ENCODE data around the gene KLK7. TPM values are rescaled to one million over a fixed set of nuclear protein-coding genes. Genes with fewer than 3 reads are reported as not detected.
"Not testable (repeated sequence)": the region's sequence is repeated elsewhere in the genome, so short reads cannot be mapped to it uniquely, and the experiment has no call there.

Gene KLK7
- total and polyA plus RNA-seq, 2 donors: 0.52 to 5.0 TPM

DNA sequence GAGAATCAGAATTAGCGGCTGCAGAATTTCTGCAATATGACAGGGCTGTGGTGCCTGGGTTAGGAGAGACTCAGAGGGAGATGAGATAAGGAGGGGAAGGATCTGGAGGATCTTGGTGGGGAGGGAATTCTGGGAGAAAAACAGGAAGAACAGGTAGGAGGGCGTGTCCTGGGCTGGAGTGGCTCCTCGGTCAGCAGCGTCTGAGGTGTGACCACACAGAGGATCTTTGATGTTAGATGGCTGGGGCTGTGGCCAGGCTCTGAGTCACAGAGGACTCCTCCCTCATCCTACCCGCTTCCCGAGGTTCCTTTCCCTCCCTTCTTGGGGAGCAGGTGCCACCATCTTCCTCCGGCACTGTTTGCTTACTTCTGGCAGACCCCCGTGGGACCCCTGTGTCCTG is 8.0 kb downstream of the KLK7 start:
- Histone ChIP-seq H3K36me3 (ENCODE audit: control insufficient read depth in 2 of 2, insufficient read depth in 2 of 2, low read length in 1 of 2) (no peaks in the 10 kb centered on the region), H3K9me3 (ENCODE audit: control insufficient read depth in 2 of 2, insufficient read depth in 1 of 2, low read length in 1 of 2) (no peaks in the 10 kb centered on the region), H3K4me3 (ENCODE audit: low read length in 2 of 2) (no peak overlapping the region), H3K27me3 (ENCODE audit: control insufficient read depth in 2 of 2, insufficient read depth in 1 of 2, low read length in 1 of 2) (no peaks in the 10 kb centered on the region), H3K27ac (ENCODE audit: low read depth in 1 of 2, low read length in 1 of 2) (no peak overlapping the region), H3K4me1 (ENCODE audit: control insufficient read depth in 2 of 2, insufficient read depth in 2 of 2, low read length in 2 of 2) (no peaks in the 10 kb centered on the region)
- no peak for DNase-seq (ENCODE audit: low read depth in 6 of 9, low spot score in 9 of 9)
- WGBS: 30% methylated on average over 8 of the region's 8 CpGs

DNA sequence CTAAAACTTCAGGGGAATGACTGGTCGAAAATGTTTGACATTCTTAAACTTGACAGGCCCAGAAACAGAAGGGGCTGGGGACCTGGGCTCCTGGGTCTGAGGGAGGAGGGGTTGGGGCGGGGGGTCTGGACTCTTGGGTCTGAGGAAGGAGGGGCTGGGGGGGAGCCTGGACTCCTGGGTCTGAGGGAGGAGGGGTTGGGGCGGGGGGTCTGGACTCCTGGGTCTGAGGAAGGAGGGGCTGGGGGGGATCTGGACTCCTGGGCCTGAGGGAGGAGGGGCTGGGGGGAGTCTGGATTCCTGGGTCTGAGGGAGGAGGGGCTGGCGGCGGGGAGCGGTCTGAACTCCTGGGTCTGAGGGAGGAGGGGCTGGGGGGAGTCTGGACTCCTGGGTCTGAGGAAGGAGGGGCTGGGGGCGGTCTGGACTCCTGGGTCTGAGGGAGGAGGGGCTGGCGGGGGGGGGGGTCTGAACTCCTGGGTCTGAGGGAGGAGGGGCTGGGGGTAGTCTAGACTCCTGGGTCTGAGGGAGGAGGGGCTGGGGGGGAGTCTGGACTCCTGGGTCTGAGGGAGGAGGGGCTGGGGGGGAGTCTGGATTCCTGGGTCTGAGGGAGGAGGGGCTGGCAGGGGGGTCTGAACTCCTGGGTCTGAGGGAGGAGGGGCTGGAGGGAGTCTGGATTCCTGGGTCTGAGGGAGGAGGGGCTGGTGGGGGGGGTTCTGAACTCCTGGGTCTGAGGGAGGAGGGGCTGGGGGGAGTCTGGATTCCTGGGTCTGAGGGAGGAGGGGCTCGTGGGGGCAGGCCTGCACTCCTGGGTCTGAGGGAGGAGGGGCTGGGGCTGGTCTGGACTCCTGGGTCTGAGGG is 8.8 kb downstream of the KLK7 start:
- DNase-seq (ENCODE audit: low read depth in 6 of 9, low spot score in 9 of 9): no peak
- Histone ChIP-seq H3K4me1 (ENCODE audit: control insufficient read depth in 2 of 2, insufficient read depth in 2 of 2, low read length in 2 of 2) (no peaks in the 10 kb centered on the region), H3K27ac (ENCODE audit: low read depth in 1 of 2, low read length in 1 of 2) (no peak overlapping the region), H3K27me3 (ENCODE audit: control insufficient read depth in 2 of 2, insufficient read depth in 1 of 2, low read length in 1 of 2) (no peaks in the 10 kb centered on the region), H3K36me3 (ENCODE audit: control insufficient read depth in 2 of 2, insufficient read depth in 2 of 2, low read length in 1 of 2) (no peaks in the 10 kb centered on the region), H3K9me3 (ENCODE audit: control insufficient read depth in 2 of 2, insufficient read depth in 1 of 2, low read length in 1 of 2) (no peaks in the 10 kb centered on the region), H3K4me3 (ENCODE audit: low read length in 2 of 2) (no peak overlapping the region)
- WGBS: 64% methylated on average over 9 of the region's 9 CpGs

DNA sequence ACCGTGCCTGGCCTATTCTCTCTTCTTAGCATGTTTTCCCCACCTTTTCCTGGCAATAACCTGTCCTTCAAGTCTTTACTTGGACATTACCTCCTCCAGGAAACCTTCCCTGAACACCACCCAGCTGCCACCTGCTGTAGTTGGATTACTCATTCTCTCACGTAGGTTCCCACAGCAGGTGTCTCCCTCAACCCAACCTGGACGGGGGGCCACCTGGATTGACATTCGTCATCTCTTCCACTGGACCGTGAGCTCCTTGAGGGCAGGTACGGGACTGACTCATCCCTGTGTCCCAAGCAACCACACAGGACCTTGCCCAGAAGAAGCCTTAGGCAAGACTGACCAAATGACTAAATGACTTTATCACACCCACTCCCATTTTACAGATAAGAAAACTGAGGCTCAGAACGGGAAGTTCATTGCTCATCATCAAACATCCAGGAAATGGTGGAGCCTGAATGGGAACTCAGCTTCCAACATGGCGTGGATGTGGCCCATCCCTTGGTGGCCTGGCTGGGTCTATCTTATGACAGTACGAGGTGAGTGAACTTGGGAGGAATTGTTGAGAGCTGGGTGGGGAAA is 10.8 kb downstream of the KLK7 start:
- Histone ChIP-seq H3K36me3 (ENCODE audit: control insufficient read depth in 2 of 2, insufficient read depth in 2 of 2, low read length in 1 of 2) (no peaks in the 10 kb centered on the region), H3K4me3 (ENCODE audit: low read length in 2 of 2) (no peak overlapping the region), H3K27ac (ENCODE audit: low read depth in 1 of 2, low read length in 1 of 2) (no peak overlapping the region), H3K9me3 (ENCODE audit: control insufficient read depth in 2 of 2, insufficient read depth in 1 of 2, low read length in 1 of 2) (no peaks in the 10 kb centered on the region), H3K27me3 (ENCODE audit: control insufficient read depth in 2 of 2, insufficient read depth in 1 of 2, low read length in 1 of 2) (no peaks in the 10 kb centered on the region), H3K4me1 (ENCODE audit: control insufficient read depth in 2 of 2, insufficient read depth in 2 of 2, low read length in 2 of 2) (no peaks in the 10 kb centered on the region)
- DNase-seq (ENCODE audit: low read depth in 6 of 9, low spot score in 9 of 9): no peak
- WGBS: 86% methylated on average over 9 of the region's 9 CpGs

DNA sequence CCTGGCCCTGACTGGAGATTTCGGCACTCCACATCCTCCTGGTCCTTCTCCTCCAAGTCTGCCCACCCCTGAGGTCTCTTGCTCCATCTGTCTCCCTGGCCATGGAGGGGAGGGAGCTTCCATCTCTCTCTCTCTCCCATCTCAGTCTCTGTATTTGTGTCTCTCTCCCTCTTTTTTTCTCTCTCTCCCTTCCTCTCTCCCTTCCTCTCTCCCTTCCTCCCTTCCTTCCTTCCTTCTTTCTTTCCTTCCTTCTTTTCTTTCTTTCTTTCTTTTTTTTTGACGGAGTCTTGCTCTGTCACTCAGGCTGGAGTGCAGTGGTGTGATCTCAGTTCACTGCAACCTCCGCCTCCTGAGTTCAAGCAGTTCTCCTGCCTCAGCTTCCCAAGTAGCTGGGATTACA is 13.9 kb downstream of the KLK7 start:
- not testable (repeated sequence) for H3K27me3 ChIP-seq (ENCODE audit: control insufficient read depth in 2 of 2, insufficient read depth in 1 of 2, low read length in 1 of 2); DNase-seq (ENCODE audit: low read depth in 6 of 9, low spot score in 9 of 9); H3K4me3 ChIP-seq (ENCODE audit: low read length in 2 of 2); H3K36me3 ChIP-seq (ENCODE audit: control insufficient read depth in 2 of 2, insufficient read depth in 2 of 2, low read length in 1 of 2); H3K9me3 ChIP-seq (ENCODE audit: control insufficient read depth in 2 of 2, insufficient read depth in 1 of 2, low read length in 1 of 2); H3K4me1 ChIP-seq (ENCODE audit: control insufficient read depth in 2 of 2, insufficient read depth in 2 of 2, low read length in 2 of 2); H3K27ac ChIP-seq (ENCODE audit: low read depth in 1 of 2, low read length in 1 of 2)
- WGBS: 90% methylated on average over 3 of the region's 3 CpGs

DNA sequence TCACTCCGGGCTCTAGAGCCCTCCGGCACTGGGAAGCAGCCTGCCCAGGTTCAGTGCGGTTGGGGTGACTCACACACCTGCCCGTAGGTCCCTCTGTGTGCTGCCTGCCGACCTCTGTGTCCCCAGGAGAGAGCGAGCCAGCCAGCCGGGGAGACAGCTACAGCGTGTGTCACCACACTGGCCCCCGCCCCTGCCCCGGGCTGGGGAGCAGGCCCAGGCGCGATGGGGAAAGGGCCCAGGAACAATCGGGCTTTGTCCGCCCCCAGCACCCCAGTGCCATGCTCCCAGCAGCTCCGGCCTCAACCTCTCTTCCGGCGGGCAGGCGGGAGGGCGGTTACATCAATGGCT is 14.3 kb downstream of the KLK7 start, which contains the start of gene KLK6:
Gene KLK6, minus strand, starts transcription at position 179 of the 348 bp plus-strand sequence. CDS start 1,487 bp downstream, outside the sequence.
- Histone ChIP-seq H3K27ac (ENCODE audit: low read depth in 1 of 2, low read length in 1 of 2) (no peak within 1 kb of the TSS), H3K36me3 (ENCODE audit: control insufficient read depth in 2 of 2, insufficient read depth in 2 of 2, low read length in 1 of 2) (no peaks in the 10 kb centered on the region), H3K27me3 (ENCODE audit: control insufficient read depth in 2 of 2, insufficient read depth in 1 of 2, low read length in 1 of 2) (no peaks in the 10 kb centered on the region), H3K4me3 (ENCODE audit: low read length in 2 of 2) (no peak within 1 kb of the TSS), H3K4me1 (ENCODE audit: control insufficient read depth in 2 of 2, insufficient read depth in 2 of 2, low read length in 2 of 2) (no peaks in the 10 kb centered on the region), H3K9me3 (ENCODE audit: control insufficient read depth in 2 of 2, insufficient read depth in 1 of 2, low read length in 1 of 2) (no peaks in the 10 kb centered on the region)
- no peak for DNase-seq (ENCODE audit: low read depth in 6 of 9, low spot score in 9 of 9)
- WGBS: 87% methylated on average over 19 of the region's 19 CpGs

GRCh38 chr19:50968716-50969412 is 14.9 kb downstream of the KLK7 start:
- 56% methylated on average over 7 of the region's 7 CpGs for WGBS
- no peaks in the 10 kb centered on the region for H3K27me3 ChIP-seq (ENCODE audit: control insufficient read depth in 2 of 2, insufficient read depth in 1 of 2, low read length in 1 of 2)
- no peaks in the 10 kb centered on the region for H3K36me3 ChIP-seq (ENCODE audit: control insufficient read depth in 2 of 2, insufficient read depth in 2 of 2, low read length in 1 of 2)
- no peaks in the 10 kb centered on the region for H3K9me3 ChIP-seq (ENCODE audit: control insufficient read depth in 2 of 2, insufficient read depth in 1 of 2, low read length in 1 of 2)
- no peak overlapping the region for H3K27ac ChIP-seq (ENCODE audit: low read depth in 1 of 2, low read length in 1 of 2)
- no peaks in the 10 kb centered on the region for H3K4me1 ChIP-seq (ENCODE audit: control insufficient read depth in 2 of 2, insufficient read depth in 2 of 2, low read length in 2 of 2)
- DNase-seq (ENCODE audit: low read depth in 6 of 9, low spot score in 9 of 9): no peak
- H3K4me3 ChIP-seq (ENCODE audit: low read length in 2 of 2): no peak overlapping the region

- Histone ChIP-seq H3K9me3 (ENCODE audit: control insufficient read depth in 2 of 2, insufficient read depth in 1 of 2, low read length in 1 of 2) (no peaks in the 10 kb centered on the region), H3K4me3 (ENCODE audit: low read length in 2 of 2) (no peak overlapping the region), H3K36me3 (ENCODE audit: control insufficient read depth in 2 of 2, insufficient read depth in 2 of 2, low read length in 1 of 2) (no peaks in the 10 kb centered on the region), H3K4me1 (ENCODE audit: control insufficient read depth in 2 of 2, insufficient read depth in 2 of 2, low read length in 2 of 2) (no peaks in the 10 kb centered on the region), H3K27me3 (ENCODE audit: control insufficient read depth in 2 of 2, insufficient read depth in 1 of 2, low read length in 1 of 2) (no peaks in the 10 kb centered on the region), H3K27ac (ENCODE audit: low read depth in 1 of 2, low read length in 1 of 2) (no peak overlapping the region)
- DNase-seq (ENCODE audit: low read depth in 6 of 9, low spot score in 9 of 9): no peak
- WGBS: 44% methylated on average over 20 of the region's 20 CpGs
These were observed 15.6 kb downstream of the KLK7 start for GRCh38 chr19:50967929-50968715.

GRCh38 chr19:50964266-50964665 is 19.5 kb downstream of the KLK7 start:
- no peaks in the 10 kb centered on the region for H3K27me3 ChIP-seq (ENCODE audit: control insufficient read depth in 2 of 2, insufficient read depth in 1 of 2, low read length in 1 of 2)
- H3K4me3 ChIP-seq (ENCODE audit: low read length in 2 of 2): no peak overlapping the region
- H3K4me1 ChIP-seq (ENCODE audit: control insufficient read depth in 2 of 2, insufficient read depth in 2 of 2, low read length in 2 of 2): no peaks in the 10 kb centered on the region
- no peaks in the 10 kb centered on the region for H3K36me3 ChIP-seq (ENCODE audit: control insufficient read depth in 2 of 2, insufficient read depth in 2 of 2, low read length in 1 of 2)
- WGBS: 94% methylated on average over 3 of the region's 3 CpGs
- no peak overlapping the region for H3K27ac ChIP-seq (ENCODE audit: low read depth in 1 of 2, low read length in 1 of 2)
- H3K9me3 ChIP-seq (ENCODE audit: control insufficient read depth in 2 of 2, insufficient read depth in 1 of 2, low read length in 1 of 2): no peaks in the 10 kb centered on the region
- no peak for DNase-seq (ENCODE audit: low read depth in 6 of 9, low spot score in 9 of 9)
